ENCODE results near the gene GUCY2C. TPM values are rescaled to one million over a fixed set of nuclear protein-coding genes. Genes with fewer than 3 reads are reported as not detected.

The GUCY2C gene
- total RNA-seq, 1 donor from 2014 or later = 0.11 TPM

GRCh38 chr12:14665354-14666348, 30.7 kb downstream of the GUCY2C start:
- H3K27me3 ChIP-seq (ENCODE audit: low read depth) = no peaks in the 10 kb centered on the region
- no peak overlapping the region for H3K27ac ChIP-seq (replicated peaks)
- intact Hi-C loops (cut with micrococcal nuclease) = no loop called here
- H3K4me1 ChIP-seq = peaks cover 5% of the 10 kb centered on the region
- H3K36me3 ChIP-seq = no peaks in the 10 kb centered on the region
- no peak overlapping the region for H3K4me3 ChIP-seq
- no peak for DNase-seq
- TF ChIP-seq CTCF (IDR thresholded peaks at IDR 0.05; ENCODE audit: borderline replicate concordance) = no peak
- H3K9me3 ChIP-seq (replicated peaks) = no peaks in the 10 kb centered on the region

GRCh38 chr12:14664434-14665023, 31.9 kb downstream of the GUCY2C start:
- no peak overlapping the region for H3K4me3 ChIP-seq

DNA sequence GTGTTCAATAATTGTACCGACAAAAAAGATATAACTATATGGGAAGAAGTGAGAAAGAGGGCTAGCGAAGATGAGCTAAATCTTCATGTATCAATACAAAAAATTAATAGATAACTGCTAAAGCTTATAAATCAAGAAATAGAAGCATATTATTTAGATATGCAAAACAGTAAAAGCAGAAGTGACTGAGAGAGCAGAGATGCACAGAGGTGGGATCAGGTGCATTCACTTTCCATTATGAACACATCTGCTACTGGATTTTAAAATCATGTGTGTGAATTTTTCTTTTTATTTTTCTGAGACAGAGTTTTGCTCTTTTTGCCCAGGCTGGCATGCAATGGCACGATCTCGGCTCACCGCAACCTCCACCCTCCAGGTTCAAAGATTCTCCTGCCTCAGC, 33.4 kb downstream of the GUCY2C start:
- no peak for DNase-seq
- no peak for TF ChIP-seq CTCF (IDR thresholded peaks at IDR 0.05; ENCODE audit: borderline replicate concordance)
- no peak overlapping the region for H3K4me3 ChIP-seq
- H3K4me1 ChIP-seq = peaks cover 5% of the 10 kb centered on the region
- H3K27me3 ChIP-seq (ENCODE audit: low read depth) = no peaks in the 10 kb centered on the region
- H3K27ac ChIP-seq (replicated peaks) = no peak overlapping the region
- intact Hi-C loops (cut with micrococcal nuclease) = no loop called here
- H3K9me3 ChIP-seq (replicated peaks) = no peaks in the 10 kb centered on the region
- no peaks in the 10 kb centered on the region for H3K36me3 ChIP-seq

More at GRCh38 chr12:14664434-14665023, 31.9 kb downstream of the GUCY2C start:
- Histone ChIP-seq H3K27ac (replicated peaks) (no peak overlapping the region), H3K9me3 (replicated peaks) (no peaks in the 10 kb centered on the region), H3K36me3 (no peaks in the 10 kb centered on the region), H3K4me1 (peaks cover 5% of the 10 kb centered on the region), H3K27me3 (ENCODE audit: low read depth) (no peaks in the 10 kb centered on the region)
- DNase-seq = no peak
- TF ChIP-seq CTCF (IDR thresholded peaks at IDR 0.05; ENCODE audit: borderline replicate concordance) = peak; percentile 73
- intact Hi-C loops (cut with micrococcal nuclease) = no loop called here

DNA sequence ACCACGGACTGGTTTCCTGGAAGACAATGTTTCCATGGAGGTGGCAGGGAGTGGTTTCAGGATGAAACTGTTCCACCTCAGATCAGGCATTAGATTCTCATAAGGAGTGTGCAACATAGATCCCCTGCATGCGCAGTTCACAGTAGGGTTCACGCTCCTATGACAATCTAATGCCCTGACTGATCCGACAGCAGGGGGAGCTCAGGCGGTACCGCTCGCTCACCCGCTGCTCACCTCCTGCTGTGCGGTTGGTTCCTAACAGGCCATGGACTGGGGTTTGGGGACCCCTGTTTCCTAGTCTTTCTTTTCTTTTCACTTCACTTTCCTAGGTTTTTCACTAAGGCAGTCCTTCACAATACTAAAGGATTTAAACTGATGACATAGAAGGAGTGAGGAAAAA, 39.6 kb downstream of the GUCY2C start:
- H3K9me3 ChIP-seq (replicated peaks) = no peaks in the 10 kb centered on the region
- no peak overlapping the region for H3K27ac ChIP-seq (replicated peaks)
- DNase-seq = no peak
- no peak overlapping the region for H3K4me3 ChIP-seq
- TF ChIP-seq CTCF (IDR thresholded peaks at IDR 0.05; ENCODE audit: borderline replicate concordance) = no peak
- H3K27me3 ChIP-seq (ENCODE audit: low read depth) = no peaks in the 10 kb centered on the region
- intact Hi-C loops (cut with micrococcal nuclease) = no loop called here
- H3K36me3 ChIP-seq = no peaks in the 10 kb centered on the region
- no peaks in the 10 kb centered on the region for H3K4me1 ChIP-seq

DNA sequence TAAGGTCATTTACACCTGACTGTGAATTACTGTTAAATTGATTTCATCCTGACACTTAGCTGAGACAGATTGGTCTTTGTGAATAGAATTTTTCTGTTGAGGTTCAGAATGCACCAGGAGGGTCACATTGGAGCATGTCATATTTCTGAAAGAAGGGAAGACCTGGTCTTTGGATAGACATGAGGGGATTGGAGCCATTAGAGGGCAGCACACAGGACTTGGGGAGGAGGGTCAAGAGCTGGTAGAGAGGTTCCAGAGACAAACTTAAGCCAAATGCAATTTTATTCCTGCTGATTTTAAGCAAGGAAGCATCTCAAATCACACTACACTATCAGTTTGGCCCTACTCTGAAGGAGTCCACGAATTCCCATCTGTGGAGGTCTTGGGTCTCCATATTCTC, 41.1 kb downstream of the GUCY2C start:
- no peaks in the 10 kb centered on the region for H3K4me1 ChIP-seq
- H3K27me3 ChIP-seq (ENCODE audit: low read depth) = no peaks in the 10 kb centered on the region
- H3K9me3 ChIP-seq (replicated peaks) = no peaks in the 10 kb centered on the region
- no peaks in the 10 kb centered on the region for H3K36me3 ChIP-seq
- DNase-seq = no peak
- no peak overlapping the region for H3K27ac ChIP-seq (replicated peaks)
- no peak overlapping the region for H3K4me3 ChIP-seq
- intact Hi-C loops (cut with micrococcal nuclease) = no loop called here
- TF ChIP-seq CTCF (IDR thresholded peaks at IDR 0.05; ENCODE audit: borderline replicate concordance) = no peak

Data from left ventricle myocardium inferior (tissue), 1 donor.